Measurements from ENCODE around the gene LAMA3. TPM values are rescaled to one million over a fixed set of nuclear protein-coding genes. Genes with fewer than 3 reads are reported as not detected.

The LAMA3 gene
- total RNA-seq, 2 donors from 2014 or later: 9.3 to 21.1 TPM

- intact Hi-C loops (cut with DNase I): no loop called here
- Histone ChIP-seq H3K27me3 (no peaks in the 10 kb centered on the region), H3K27ac (no peak overlapping the region), H3K36me3 (replicated peaks in 1 of 2; ENCODE audit: insufficient read depth in 1 of 2, low read depth in 2 of 2) (no peaks in the 10 kb centered on the region), H3K9me3 (no peaks in the 10 kb centered on the region), H3K4me1 (peaks cover 11% of the 10 kb centered on the region), H3K4me3 (no peak overlapping the region)
- no peak for DNase-seq
- no peak for ATAC-seq
- 63 to 72% methylated on average over 11 of the region's 11 CpGs for WGBS, 2 donors
- TF ChIP-seq POLR2A (IDR thresholded peaks at IDR 0.05): no peak
- TF ChIP-seq, protein P1, sequence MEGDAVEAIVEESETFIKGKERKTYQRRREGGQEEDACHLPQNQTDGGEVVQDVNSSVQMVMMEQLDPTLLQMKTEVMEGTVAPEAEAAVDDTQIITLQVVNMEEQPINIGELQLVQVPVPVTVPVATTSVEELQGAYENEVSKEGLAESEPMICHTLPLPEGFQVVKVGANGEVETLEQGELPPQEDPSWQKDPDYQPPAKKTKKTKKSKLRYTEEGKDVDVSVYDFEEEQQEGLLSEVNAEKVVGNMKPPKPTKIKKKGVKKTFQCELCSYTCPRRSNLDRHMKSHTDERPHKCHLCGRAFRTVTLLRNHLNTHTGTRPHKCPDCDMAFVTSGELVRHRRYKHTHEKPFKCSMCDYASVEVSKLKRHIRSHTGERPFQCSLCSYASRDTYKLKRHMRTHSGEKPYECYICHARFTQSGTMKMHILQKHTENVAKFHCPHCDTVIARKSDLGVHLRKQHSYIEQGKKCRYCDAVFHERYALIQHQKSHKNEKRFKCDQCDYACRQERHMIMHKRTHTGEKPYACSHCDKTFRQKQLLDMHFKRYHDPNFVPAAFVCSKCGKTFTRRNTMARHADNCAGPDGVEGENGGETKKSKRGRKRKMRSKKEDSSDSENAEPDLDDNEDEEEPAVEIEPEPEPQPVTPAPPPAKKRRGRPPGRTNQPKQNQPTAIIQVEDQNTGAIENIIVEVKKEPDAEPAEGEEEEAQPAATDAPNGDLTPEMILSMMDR (IDR thresholded peaks at IDR 0.05): no peak
These were observed 187.0 kb downstream of the LAMA3 start for GRCh38 chr18:23875966-23876895.

DNA sequence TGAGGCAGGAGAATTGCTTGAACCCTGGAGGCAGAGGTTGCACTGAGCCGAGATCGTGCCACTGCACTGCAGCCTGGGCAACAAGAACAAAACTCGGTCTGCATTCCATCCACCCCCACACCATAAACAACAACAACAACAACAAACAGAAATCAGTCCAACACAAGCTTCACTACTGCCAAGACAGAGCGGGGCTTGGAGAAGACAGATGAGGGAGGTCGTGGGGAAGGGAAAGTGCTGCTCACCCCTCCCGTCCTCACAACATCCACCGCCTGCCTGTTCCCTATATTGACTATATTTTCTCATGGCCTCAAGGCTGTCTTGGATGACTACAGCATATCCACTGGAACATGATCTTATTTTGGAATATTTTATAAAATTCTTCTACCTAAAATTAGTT is 187.7 kb downstream of the LAMA3 start:
- TF ChIP-seq POLR2A (IDR thresholded peaks at IDR 0.05): no peak
- TF ChIP-seq, protein P1 (IDR thresholded peaks at IDR 0.05): no peak
- Histone ChIP-seq H3K36me3 (replicated peaks in 1 of 2; ENCODE audit: insufficient read depth in 1 of 2, low read depth in 2 of 2) (no peaks in the 10 kb centered on the region), H3K27me3 (no peaks in the 10 kb centered on the region), H3K4me3 (no peak overlapping the region), H3K9me3 (no peaks in the 10 kb centered on the region), H3K4me1 (peaks cover 16% of the 10 kb centered on the region), H3K27ac (no peak overlapping the region)
- WGBS, 2 donors: 85 to 94% methylated on average over 7 of the region's 7 CpGs
- DNase-seq (no peak), ATAC-seq (no peak)
- intact Hi-C loops (cut with DNase I): no loop called here

DNA sequence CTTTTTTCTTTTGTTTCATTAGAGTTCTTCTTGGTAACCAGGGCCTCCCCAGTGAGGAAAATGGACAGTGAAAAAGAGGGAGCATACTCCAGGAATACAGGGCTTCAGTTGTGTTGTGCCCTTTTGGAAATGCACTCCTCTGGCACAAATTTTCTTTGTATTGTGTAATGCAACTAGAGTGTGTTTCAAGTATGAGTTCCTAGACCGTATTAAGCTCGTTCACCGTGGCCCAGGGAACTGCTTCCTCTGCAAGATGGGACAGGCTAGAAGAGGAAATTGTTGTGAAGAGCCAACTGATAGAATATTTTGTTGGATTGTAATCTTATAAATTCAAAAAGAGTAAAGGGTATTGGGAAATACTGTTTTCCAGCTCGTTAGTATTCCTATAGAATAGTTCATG is 188.1 kb downstream of the LAMA3 start:
- intact Hi-C loops (cut with DNase I): no loop called here
- Histone ChIP-seq H3K9me3 (no peaks in the 10 kb centered on the region), H3K4me3 (no peak overlapping the region), H3K27ac (no peak overlapping the region), H3K4me1 (peaks cover 20% of the 10 kb centered on the region), H3K36me3 (replicated peaks in 1 of 2; ENCODE audit: insufficient read depth in 1 of 2, low read depth in 2 of 2) (no peaks in the 10 kb centered on the region), H3K27me3 (no peaks in the 10 kb centered on the region)
- WGBS, 2 donors: 72 to 90% methylated on average over 4 of the region's 4 CpGs
- DNase-seq (no peak), ATAC-seq (no peak)
- TF ChIP-seq POLR2A (IDR thresholded peaks at IDR 0.05): no peak
- TF ChIP-seq, protein P1 (IDR thresholded peaks at IDR 0.05): no peak

GRCh38 chr18:23878336-23878900 is 189.2 kb downstream of the LAMA3 start:
- Histone ChIP-seq H3K27ac (no peak overlapping the region), H3K27me3 (no peaks in the 10 kb centered on the region), H3K36me3 (replicated peaks in 1 of 2; ENCODE audit: insufficient read depth in 1 of 2, low read depth in 2 of 2) (no peaks in the 10 kb centered on the region), H3K9me3 (no peaks in the 10 kb centered on the region), H3K4me3 (no peak overlapping the region), H3K4me1 (peaks cover 26% of the 10 kb centered on the region)
- intact Hi-C loops (cut with DNase I): no loop called here
- DNase-seq (no peak), ATAC-seq (no peak)
- TF ChIP-seq POLR2A (IDR thresholded peaks at IDR 0.05): no peak
- TF ChIP-seq, protein P1 (IDR thresholded peaks at IDR 0.05): no peak
- WGBS, 2 donors: 49 to 70% methylated on average over 7 to 11 of the region's 11 CpGs
